Hepatocyte (in vitro differentiated cells): ENCODE measurements around the gene RPN2.

Experiments used
- EZH2phosphoT487 ChIP-seq: fragments of 200-600 bp; sonication (generic); IDR thresholded peaks from one replicate; pipeline ENCODE4 v1.6.1; 2018; ENCODE audit warnings: antibody characterized with exemption, mild to moderate bottlenecking, low read depth, moderate library complexity; ENCODE audit not compliant: unreplicated experiment, severe bottlenecking
- TF ChIP-seq, protein P1 (sequence below): fragments of 200-600 bp; sonication (generic); IDR thresholded peaks from 2 replicates; pipeline ENCODE4 v1.5.1; 2016; ENCODE audit warnings: antibody characterized with exemption, mild to moderate bottlenecking; ENCODE audit not compliant: poor library complexity

DNA sequence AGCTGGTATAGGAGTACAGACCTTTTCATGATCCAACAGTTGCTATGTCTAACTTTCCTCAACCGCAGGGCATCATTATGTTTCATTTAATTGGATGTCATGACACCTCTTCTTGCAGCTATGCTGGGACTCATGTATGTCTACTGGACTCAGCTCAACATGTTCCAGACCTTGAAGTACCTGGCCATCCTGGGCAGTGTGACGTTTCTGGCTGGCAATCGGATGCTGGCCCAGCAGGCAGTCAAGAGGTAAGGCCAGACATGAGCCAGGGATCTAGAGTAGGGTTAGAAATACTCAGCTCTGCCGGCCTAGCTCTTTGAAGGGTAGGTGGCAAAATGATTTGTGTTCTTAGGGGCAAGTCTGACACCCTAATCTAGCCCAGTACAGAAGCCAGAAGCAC, 57.3 kb downstream of the RPN2 start:
- TF ChIP-seq, protein P1, sequence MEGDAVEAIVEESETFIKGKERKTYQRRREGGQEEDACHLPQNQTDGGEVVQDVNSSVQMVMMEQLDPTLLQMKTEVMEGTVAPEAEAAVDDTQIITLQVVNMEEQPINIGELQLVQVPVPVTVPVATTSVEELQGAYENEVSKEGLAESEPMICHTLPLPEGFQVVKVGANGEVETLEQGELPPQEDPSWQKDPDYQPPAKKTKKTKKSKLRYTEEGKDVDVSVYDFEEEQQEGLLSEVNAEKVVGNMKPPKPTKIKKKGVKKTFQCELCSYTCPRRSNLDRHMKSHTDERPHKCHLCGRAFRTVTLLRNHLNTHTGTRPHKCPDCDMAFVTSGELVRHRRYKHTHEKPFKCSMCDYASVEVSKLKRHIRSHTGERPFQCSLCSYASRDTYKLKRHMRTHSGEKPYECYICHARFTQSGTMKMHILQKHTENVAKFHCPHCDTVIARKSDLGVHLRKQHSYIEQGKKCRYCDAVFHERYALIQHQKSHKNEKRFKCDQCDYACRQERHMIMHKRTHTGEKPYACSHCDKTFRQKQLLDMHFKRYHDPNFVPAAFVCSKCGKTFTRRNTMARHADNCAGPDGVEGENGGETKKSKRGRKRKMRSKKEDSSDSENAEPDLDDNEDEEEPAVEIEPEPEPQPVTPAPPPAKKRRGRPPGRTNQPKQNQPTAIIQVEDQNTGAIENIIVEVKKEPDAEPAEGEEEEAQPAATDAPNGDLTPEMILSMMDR = no peak
- no peak for TF ChIP-seq EZH2phosphoT487
